HepG2 (cell line): ENCODE measurements around the gene PSORS1C2. TPM values are rescaled to one million over a fixed set of nuclear protein-coding genes. Genes with fewer than 3 reads are reported as not detected.
A peak's percentile ranks its signal among the peaks of the same experiment; 100 is the strongest.

Experiments
- ATAC-seq: fragments of 200-7000 bp; cut with Tn5 transposase; 3 replicates; pipeline ENCODE4 v1.9.1; 2020; ENCODE audit warnings: mild to moderate bottlenecking, moderate library complexity
- BruUV-seq: library from RNA; stranded (reverse); fragments of 400-500 nt; replicated peaks from 2 replicates; lab custom pipeline; 2021; lab: Mats Ljungman, UMichigan
- CTCF ChIA-PET: fragments of 300-600 bp; formaldehyde crosslinking; extraction: SDS; loops from one replicate; lab custom pipeline; 2021; ENCODE audit warnings: low total read pairs, inconsistent platforms, low intra/inter-chr PET ratio; lab: Yijun Ruan, JAX
- POLR2A ChIA-PET: fragments of 350-600 bp; sonication (Branson Sonifier 250); formaldehyde crosslinking; loops from one replicate; lab custom pipeline; 2020; ENCODE audit warnings: antibody characterized with exemption, inconsistent platforms; lab: Yijun Ruan, JAX
- DNase-seq: peaks from one replicate; pipeline ENCODE4 v3.0.0-alpha.2; 2015; ENCODE audit warnings: low spot score
- FAIRE-seq: peaks from 3 replicates; lab custom pipeline; 2011; peaks lifted over from hg19 to GRCh38; lab: Jason Lieb, UNC
- H2AFZ ChIP-seq: one replicate; pipeline ENCODE4 v1.6.1; 2011; ENCODE audit warnings: low read length, inconsistent platforms
- H3K27ac ChIP-seq: fragments of 300-600 bp; 3 replicates; pipeline ENCODE4 v1.8.0; 2011; ENCODE audit warnings: mixed run types, mild to moderate bottlenecking, mixed read lengths, low read length, inconsistent platforms; ENCODE audit not compliant: insufficient read depth; ENCODE audit errors: extremely low read length
- H3K27me3 ChIP-seq, 2 experiments: fragments of 200-600 bp in 1 of 2; 2 replicates in 1 of 2; 3 replicates in 1 of 2; pipeline versions ENCODE4 v1.6.0 to v1.8.0; 2011; ENCODE audit warnings: low read length in 2 of 2, mild to moderate bottlenecking in 2 of 2, moderate library complexity in 2 of 2, inconsistent platforms in 1 of 2; ENCODE audit not compliant: insufficient read depth in 2 of 2, control insufficient read depth in 1 of 2
- H3K36me3 ChIP-seq, 2 experiments: fragments of 200-600 bp in 1 of 2; replicated peaks in 1 of 2; 2 replicates in 1 of 2; 3 replicates in 1 of 2; pipeline versions ENCODE4 v1.5.1 to v1.8.0; 2011; ENCODE audit warnings: low read length in 2 of 2, inconsistent platforms in 1 of 2; ENCODE audit not compliant: insufficient read depth in 2 of 2, control insufficient read depth in 1 of 2
- H3K4me1 ChIP-seq: 2 replicates; pipeline ENCODE4 v1.5.1; 2012; ENCODE audit warnings: low read length, inconsistent platforms; ENCODE audit not compliant: insufficient read depth
- H3K4me2 ChIP-seq: 2 replicates; pipeline ENCODE4 v1.6.0; 2011; ENCODE audit warnings: low read depth, low read length, inconsistent platforms
- H3K4me3 ChIP-seq, 3 experiments: fragments of 200-600 bp in 1 of 3; sonication (generic), shearing (Covaris generic) in 1 of 3; replicated peaks in 1 of 3; 2 replicates each; pipeline ENCODE4 v1.5.1; 2011 to 2016; ENCODE audit warnings: low read length in 3 of 3, inconsistent platforms in 2 of 3, low read depth in 2 of 3, mild to moderate bottlenecking in 2 of 3, control low read depth in 1 of 3, mixed read lengths in 1 of 3; ENCODE audit not compliant: insufficient read depth in 1 of 3
- H3K79me2 ChIP-seq: one replicate; pipeline ENCODE4 v1.6.1; 2011; ENCODE audit warnings: low read length, inconsistent platforms; ENCODE audit not compliant: insufficient read depth
- H3K9ac ChIP-seq: 2 replicates; pipeline ENCODE4 v1.6.0; 2011; ENCODE audit warnings: mild to moderate bottlenecking, low read depth, low read length, inconsistent platforms; ENCODE audit not compliant: insufficient read depth
- H3K9me3 ChIP-seq: 2 replicates; pipeline ENCODE4 v1.5.1; 2012; ENCODE audit warnings: mild to moderate bottlenecking, low read length
- H4K20me1 ChIP-seq: 2 replicates; pipeline ENCODE4 v1.6.0; 2011; ENCODE audit warnings: inconsistent platforms, mild to moderate bottlenecking, low read length, moderate library complexity; ENCODE audit not compliant: insufficient read depth
- BHLHE40 ChIP-seq: IDR thresholded peaks from 2 replicates; pipeline ENCODE4 v1.6.1; 2011; ENCODE audit warnings: low read length, improper control_type of control experiment
- ELF3 ChIP-seq: IDR thresholded peaks from 2 replicates; pipeline ENCODE4 v1.6.1; 2016; ENCODE audit warnings: missing genetic modification reagents, missing compliant biosample characterization
- ETV6 ChIP-seq: sonication (generic); formaldehyde crosslinking; conservative IDR thresholded peaks from 2 replicates; pipeline ENCODE4 v1.4.0; 2020; ENCODE audit warnings: missing genetic modification reagents
- FOSL2 ChIP-seq: sonication (generic); formaldehyde crosslinking; IDR thresholded peaks from 2 replicates; pipeline ENCODE4 v1.4.0; 2020; ENCODE audit warnings: missing genetic modification reagents
- HES4 ChIP-seq: sonication (generic); formaldehyde crosslinking; IDR thresholded peaks from 2 replicates; pipeline ENCODE4 v1.9.0; 2021; ENCODE audit warnings: mild to moderate bottlenecking, missing genetic modification reagents, borderline replicate concordance
- MAFF ChIP-seq: IDR thresholded peaks from 2 replicates; pipeline ENCODE4 v1.6.1; 2011; ENCODE audit warnings: low read depth, low read length, improper control_type of control experiment
- MAFK ChIP-seq, 2 experiments: IDR thresholded peaks in 1 of 2; conservative IDR thresholded peaks in 1 of 2; 2 replicates each; pipeline ENCODE4 v1.6.1; 2011; ENCODE audit warnings: improper control_type of control experiment in 2 of 2, low read length in 2 of 2
- MIER3 ChIP-seq: IDR thresholded peaks from 2 replicates; pipeline ENCODE4 v1.6.1; 2016; ENCODE audit warnings: missing compliant biosample characterization, borderline replicate concordance
- NFE2L1 ChIP-seq: sonication (generic); formaldehyde crosslinking; IDR thresholded peaks from 2 replicates; pipeline ENCODE4 v1.4.0; 2020; ENCODE audit warnings: missing genetic modification reagents, mild to moderate bottlenecking, borderline replicate concordance
- NFE2L2 ChIP-seq: fragments of 150-350 bp; IDR thresholded peaks from 2 replicates; pipeline ENCODE4 v1.6.1; 2014; ENCODE audit warnings: low read length
- POLR2AphosphoS5 ChIP-seq: IDR thresholded peaks from 2 replicates; pipeline ENCODE4 v1.6.1; 2012; ENCODE audit warnings: low read depth, low read length
- RBFOX2 ChIP-seq: fragments of 200-400 bp; formaldehyde crosslinking; IDR thresholded peaks from 2 replicates; pipeline ENCODE4 v1.6.1; 2017; ENCODE audit warnings: low read depth, mild to moderate bottlenecking, low read length
- RCOR2 ChIP-seq: IDR thresholded peaks from 2 replicates; pipeline ENCODE4 v1.6.1; 2016; ENCODE audit warnings: missing biosample characterization, missing genetic modification reagents
- SAFB2 ChIP-seq: sonication (generic); formaldehyde crosslinking; IDR thresholded peaks from 2 replicates; pipeline ENCODE4 v1.5.1; 2020; ENCODE audit warnings: missing genetic modification reagents, low read depth, mild to moderate bottlenecking, borderline replicate concordance
- SMYD3 ChIP-seq: sonication (generic); formaldehyde crosslinking; IDR thresholded peaks from 2 replicates; pipeline ENCODE4 v1.8.1; 2023; ENCODE audit warnings: mild to moderate bottlenecking, missing genetic modification reagents
- SSRP1 ChIP-seq: IDR thresholded peaks from 2 replicates; pipeline ENCODE4 v1.6.1; 2016; ENCODE audit warnings: control low read depth
- STAT6 ChIP-seq: sonication (generic); formaldehyde crosslinking; IDR thresholded peaks from 2 replicates; pipeline ENCODE4 v1.4.0; 2020; ENCODE audit warnings: missing genetic modification reagents, mild to moderate bottlenecking, borderline replicate concordance
- U2AF1 ChIP-seq: fragments of 200-400 bp; formaldehyde crosslinking; optimal IDR thresholded peaks from 2 replicates; pipeline ENCODE3; 2017; ENCODE audit warnings: mild to moderate bottlenecking, low read depth, low read length
- U2AF2 ChIP-seq: fragments of 200-400 bp; formaldehyde crosslinking; IDR thresholded peaks from 2 replicates; pipeline ENCODE4 v1.6.1; 2017; ENCODE audit warnings: low read depth, mild to moderate bottlenecking, low read length
- ZBTB7B ChIP-seq: sonication (generic); formaldehyde crosslinking; IDR thresholded peaks from 2 replicates; pipeline ENCODE4 v1.4.0; 2020; ENCODE audit warnings: missing genetic modification reagents
- ZFP41 ChIP-seq: sonication (generic); formaldehyde crosslinking; IDR thresholded peaks from 2 replicates; pipeline ENCODE4 v1.4.0; 2020; ENCODE audit warnings: mild to moderate bottlenecking, missing genetic modification reagents, borderline replicate concordance
- ZFP62 ChIP-seq: sonication (generic); formaldehyde crosslinking; IDR thresholded peaks from 2 replicates; pipeline ENCODE4 v1.4.0; 2020; ENCODE audit warnings: missing genetic modification reagents
- ZNF282 ChIP-seq: fragments of 450-650 bp; IDR thresholded peaks from 2 replicates; pipeline ENCODE4 v1.6.1; 2018; ENCODE audit not compliant: partially characterized antibody
- ZNF446 ChIP-seq: sonication (generic); formaldehyde crosslinking; IDR thresholded peaks from 2 replicates; pipeline ENCODE4 v1.5.0; 2020; ENCODE audit warnings: mild to moderate bottlenecking, missing genetic modification reagents
- ZNF607 ChIP-seq: sonication (generic); formaldehyde crosslinking; IDR thresholded peaks from 2 replicates; pipeline ENCODE4 v1.5.1; 2020; ENCODE audit warnings: missing genetic modification reagents, mild to moderate bottlenecking, borderline replicate concordance
- ZNF7 ChIP-seq: IDR thresholded peaks from 2 replicates; pipeline ENCODE4 v1.6.1; 2016; ENCODE audit warnings: missing biosample characterization, missing genetic modification reagents
- ZSCAN22 ChIP-seq: sonication (generic); formaldehyde crosslinking; IDR thresholded peaks from 2 replicates; pipeline ENCODE4 v1.4.0; 2020; ENCODE audit warnings: mild to moderate bottlenecking, missing genetic modification reagents
- WGBS: methylation state at CpG from one replicate; pipeline ENCODE4 v1.1.6; 2017; ENCODE audit warnings: low lambda C conversion rate; 5-methylcytosine and 5-hydroxymethylcytosine counted together
- in situ Hi-C: cut with HindIII; loops from 2 replicates; pipeline ENCODE4 v1.10.0; 2017; ENCODE audit warnings: low pct_unique_long_range_greater_than_20kb; ENCODE audit not compliant: extremely low pct_ligation_motif_present
- intact Hi-C: fragments of 100-400 bp; cut with micrococcal nuclease; formaldehyde crosslinking; loops from one replicate; pipeline ENCODE4 v1.10.0; 2022; ENCODE audit not compliant: unreplicated experiment
- polyA plus RNA-seq, 8 experiments: library from polyadenylated mRNA; depleted of rRNA in 3 of 8; stranded (reverse) in 7 of 8; unstranded in 1 of 8; fragments of >200 nt; fragmentation: Illumina TruSeq in 4 of 8; extraction: Trizol in 4 of 8; gene quantifications; 2 replicates each; pipeline versions ENCODE4 v1.2.1 to v1.2.3, GENCODE V29; 2011 to 2016; ENCODE audit warnings: low read depth in 4 of 8, missing spikeins in 1 of 8, mixed read lengths in 1 of 8; ENCODE audit not compliant: insufficient read depth in 1 of 8
- total RNA-seq, 5 experiments: library from RNA; depleted of rRNA; stranded (reverse); fragments of >200 nt; fragmentation: Illumina TruSeq; extraction: Trizol; gene quantifications; 2 replicates each; pipeline ENCODE4 v1.2.3, GENCODE V29; 2016; ENCODE audit warnings: low read depth in 1 of 5

Gene PSORS1C2
- total and polyA plus RNA-seq, 2 of the 13 experiments (the other 11 are each of a cell fraction or from before 2014, with no cell fraction given): not detected

DNA sequence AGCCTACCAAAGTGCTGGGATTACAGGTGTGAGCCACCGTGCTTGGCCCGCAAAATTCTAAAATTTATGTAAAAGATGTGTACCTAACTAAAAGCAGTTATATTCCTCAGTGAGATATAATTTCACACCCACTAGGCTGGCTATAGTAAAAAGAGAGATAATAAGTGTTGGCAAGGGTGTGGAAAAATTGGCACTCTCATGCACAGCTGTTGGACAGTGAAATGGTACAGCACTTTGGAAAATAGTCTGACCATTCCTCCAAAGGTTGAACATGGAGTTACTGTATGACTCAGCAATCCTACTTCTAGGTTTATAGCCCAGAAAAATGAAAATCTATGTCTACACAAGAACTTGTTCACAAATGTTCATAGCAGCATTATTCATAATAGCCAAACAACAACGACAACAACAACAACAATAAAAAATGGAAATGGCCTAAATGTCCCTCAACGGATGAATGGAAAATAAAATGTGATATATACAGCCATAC lies 40.4 kb downstream of the PSORS1C2 start:
- Histone ChIP-seq H3K4me1 (peaks cover 30% of the 10 kb centered on the region), H3K9me3 (no peaks in the 10 kb centered on the region), H3K4me3 (no peak overlapping the region), H3K4me2 (no peak overlapping the region), H3K27ac (no peak overlapping the region), H3K79me2 (no peaks in the 10 kb centered on the region), H2AFZ (no peak overlapping the region), H3K27me3 (no peaks in the 10 kb centered on the region), H3K9ac (no peak overlapping the region), H3K36me3 (no peaks in the 10 kb centered on the region), H4K20me1 (no peaks in the 10 kb centered on the region)
- BruUV-seq: no TSS peak
- ATAC-seq (no peak), DNase-seq (no peak), FAIRE-seq (peak; percentile 28)
- CTCF ChIA-PET: no interaction called here
- in situ Hi-C loops: loop anchor here (25.0 kb wide), 2 partner anchors 411 to 636 kb away; partner anchors contain the start of genes NRM and PPP1R18
- intact Hi-C loops: no loop called here
- 64% methylated on average over 4 of the region's 4 CpGs for WGBS
- POLR2A ChIA-PET: no interaction called here
- no peak for TF ChIP-seq ZNF282
- peak in 1 of 2 experiments; percentile 63; a peak in 2 of 4 replicates for TF ChIP-seq MAFK (conservative IDR thresholded peaks at IDR 0.05 in 1 of 2, IDR thresholded peaks at IDR 0.05 in 1 of 2; ENCODE audit: low read length in 2 of 2)
- no peak for TF ChIP-seq RBFOX2
- TF ChIP-seq SAFB2 (CRISPR knock-in tag): no peak
- TF ChIP-seq ELF3 (CRISPR knock-in tag): no peak
- no peak for TF ChIP-seq ZBTB7B (CRISPR knock-in tag)
- TF ChIP-seq ZFP62 (CRISPR knock-in tag): no peak
- peak; percentile 90 for TF ChIP-seq ZNF7
- TF ChIP-seq SMYD3: no peak
- no peak for TF ChIP-seq ETV6
- no peak for TF ChIP-seq MIER3 (CRISPR knock-in tag)
- TF ChIP-seq ZFP41 (CRISPR knock-in tag): no peak
- TF ChIP-seq ZNF446 (CRISPR knock-in tag): no peak
- no peak for TF ChIP-seq POLR2AphosphoS5
- TF ChIP-seq RCOR2 (CRISPR knock-in tag): no peak
- TF ChIP-seq STAT6: no peak
- TF ChIP-seq U2AF1: no peak
- no peak for TF ChIP-seq ZSCAN22 (CRISPR knock-in tag)
- no peak for TF ChIP-seq ZNF607 (CRISPR knock-in tag)
- no peak for TF ChIP-seq HES4 (CRISPR knock-in tag)
- TF ChIP-seq SSRP1: no peak
- peak; percentile 88 for TF ChIP-seq NFE2L2
- no peak for TF ChIP-seq FOSL2 (CRISPR knock-in tag)
- peak; percentile 50 for TF ChIP-seq MAFF
- no peak for TF ChIP-seq U2AF2
- TF ChIP-seq BHLHE40: no peak
- no peak for TF ChIP-seq NFE2L1 (CRISPR knock-in tag)
